C1 segment of cervical spinal cord (tissue), 14 donors: ENCODE data around the gene GTSE1.
A peak's percentile ranks its signal among the peaks of the same experiment; 100 is the strongest.

Experiments
- DNase-seq, 14 donors: peaks; one replicate each; lab custom pipeline; 2025; lab: John Stamatoyannopoulos, UW

GTSE1 gene

DNA sequence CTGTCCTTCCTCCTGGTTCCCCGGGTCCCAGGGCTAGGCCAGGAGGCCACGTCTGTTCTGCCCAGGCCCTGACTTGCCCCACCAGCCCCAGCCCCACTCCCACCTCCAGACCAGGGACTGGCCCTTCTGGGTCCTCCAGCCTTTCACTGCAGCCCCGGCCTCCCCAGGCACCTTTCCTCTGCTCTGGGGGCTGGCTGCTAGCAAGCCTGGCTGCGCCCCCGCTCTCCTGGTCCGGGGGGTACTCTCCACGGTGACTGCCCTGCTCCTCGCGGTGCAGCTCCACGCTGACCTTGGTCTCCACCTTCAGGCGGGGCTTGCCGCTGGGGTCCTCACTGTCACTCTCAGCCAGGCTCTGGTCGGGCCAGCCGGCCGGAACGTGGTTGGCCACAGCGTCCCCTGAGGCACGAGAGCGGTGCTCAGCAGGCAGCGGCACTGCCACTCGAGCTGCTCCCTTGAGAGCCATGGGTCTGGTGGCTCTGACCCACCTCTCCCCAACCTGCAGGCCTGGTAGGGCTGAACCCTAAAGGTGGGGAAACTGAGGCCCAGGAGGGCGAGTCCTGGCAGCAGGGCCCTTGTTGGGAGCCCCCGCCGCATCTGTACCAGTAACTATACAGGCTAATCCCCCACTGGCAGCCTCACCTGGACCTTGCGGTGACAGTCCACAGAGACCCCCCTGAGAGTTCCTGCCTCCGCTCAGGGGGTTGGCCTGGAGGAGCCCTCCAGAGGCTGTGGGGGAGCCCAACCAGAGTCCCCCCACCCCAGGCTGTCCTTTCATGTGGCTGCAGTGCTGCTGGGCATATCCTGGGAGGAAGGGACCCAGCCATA lies 67.9 kb downstream of the GTSE1 start:
- no peak for DNase-seq

DNA sequence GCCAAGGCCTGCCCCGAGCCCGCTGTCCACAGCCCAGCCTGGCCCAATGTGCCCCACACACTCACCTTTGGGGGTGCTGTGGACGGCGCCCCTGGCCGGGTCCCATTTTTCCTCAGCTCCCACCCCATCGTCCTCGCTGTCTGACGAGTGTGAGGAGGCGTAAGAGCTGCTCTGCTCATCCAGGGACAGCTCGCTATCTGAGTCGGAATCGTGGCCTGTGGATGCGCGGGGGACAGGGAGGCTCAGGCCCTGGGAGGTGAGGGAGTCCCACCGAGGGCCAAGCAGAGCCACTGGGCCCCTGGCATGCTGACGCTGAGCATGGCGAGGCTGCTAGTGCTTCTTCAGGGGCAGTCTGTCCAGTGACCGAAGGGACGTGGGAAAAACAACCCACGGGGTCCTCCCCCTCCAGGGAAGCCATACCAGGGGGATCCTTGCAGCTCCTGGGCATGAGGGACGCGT lies 68.5 kb downstream of the GTSE1 start:
- DNase-seq: no peak

DNA sequence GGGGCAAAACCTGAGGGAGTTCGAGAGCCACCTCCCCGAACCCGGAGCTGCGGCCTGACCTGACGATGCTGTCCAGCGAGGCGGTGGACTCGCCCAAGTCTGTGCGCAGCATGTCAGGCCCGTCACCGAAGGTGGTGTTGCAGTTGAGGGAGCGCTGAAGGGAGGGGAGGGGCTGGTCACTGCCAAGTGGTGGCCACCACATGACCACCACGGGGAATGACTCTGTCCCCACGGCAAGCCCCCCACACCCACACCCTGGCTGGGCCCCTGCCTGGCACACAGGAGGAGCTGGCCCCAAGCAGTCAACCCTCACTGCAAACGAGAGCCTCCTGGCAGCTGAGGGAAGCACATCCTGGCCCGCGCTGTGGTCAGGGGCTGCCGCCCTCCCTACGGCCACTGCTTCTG lies 69.7 kb downstream of the GTSE1 start:
- DNase-seq: no peak

DNA sequence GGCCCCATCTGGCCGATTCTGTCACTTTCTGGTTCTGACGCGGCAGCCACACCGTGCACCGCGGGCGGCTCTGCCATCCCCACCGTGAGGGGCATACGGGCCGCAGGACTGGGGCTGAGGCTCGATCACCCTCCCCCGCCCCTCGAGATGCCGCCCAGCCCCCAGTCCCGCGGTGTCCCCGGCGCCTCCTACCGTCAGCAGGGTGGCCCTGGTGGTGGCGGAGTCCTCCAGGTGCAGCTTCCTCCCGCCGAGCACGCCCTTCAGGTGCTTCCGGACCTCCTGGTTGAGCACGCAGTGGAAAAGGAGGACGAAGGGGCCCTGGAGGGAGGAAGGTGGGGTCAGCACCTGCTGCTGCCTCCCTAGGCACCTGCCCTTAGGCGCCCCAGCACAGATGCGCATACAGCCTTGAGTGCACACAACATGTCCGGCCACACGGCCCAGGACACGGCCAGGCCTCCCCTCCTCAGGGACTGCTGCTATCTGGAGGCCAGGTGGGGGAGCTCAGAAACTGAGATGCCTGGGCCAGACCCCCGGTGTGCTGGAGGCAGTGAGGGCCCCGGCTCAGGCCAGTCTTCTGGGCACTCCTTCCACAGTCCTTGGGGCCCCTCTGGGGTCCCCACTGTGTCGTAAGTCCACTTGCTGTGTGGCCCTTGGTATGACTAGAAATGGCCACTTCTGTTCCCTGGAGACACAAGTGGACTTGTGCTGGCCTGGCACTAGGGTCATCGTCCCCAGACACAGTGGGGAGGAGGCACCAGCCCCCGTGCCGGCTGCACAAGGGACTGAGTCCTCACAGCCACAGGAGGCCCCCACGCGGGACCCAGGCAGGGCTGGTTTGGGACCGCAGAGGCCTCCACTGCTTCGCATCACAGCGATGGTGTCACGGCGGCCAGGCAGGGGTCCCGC lies 70.4 kb downstream of the GTSE1 start:
- no peak for DNase-seq

DNA sequence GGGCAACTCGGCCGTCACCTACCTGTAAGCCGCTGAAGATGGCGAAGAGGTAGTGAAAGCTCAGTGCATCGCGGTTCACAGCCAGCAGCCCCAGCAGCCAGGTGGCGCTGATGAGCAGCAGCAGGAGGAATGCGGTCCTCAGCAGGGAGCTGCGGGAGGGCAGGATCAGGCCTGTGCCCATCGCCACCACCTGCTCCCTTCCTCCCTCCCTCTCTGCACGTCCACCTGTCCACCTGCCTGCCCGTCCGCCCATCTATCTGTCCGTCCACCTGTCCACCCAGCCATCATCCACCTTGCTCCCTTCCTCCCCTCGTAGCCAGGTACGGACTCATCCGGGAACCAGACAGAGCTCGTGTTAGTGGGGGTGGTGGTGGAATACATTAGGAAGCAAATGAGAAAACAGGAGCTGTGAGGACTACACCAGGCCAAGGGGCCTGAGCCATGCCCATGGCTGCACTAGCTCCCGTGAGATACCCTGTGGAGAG lies 71.1 kb downstream of the GTSE1 start:
- peak in 2 of 14 donors; percentile 2 to 3 for DNase-seq

DNA sequence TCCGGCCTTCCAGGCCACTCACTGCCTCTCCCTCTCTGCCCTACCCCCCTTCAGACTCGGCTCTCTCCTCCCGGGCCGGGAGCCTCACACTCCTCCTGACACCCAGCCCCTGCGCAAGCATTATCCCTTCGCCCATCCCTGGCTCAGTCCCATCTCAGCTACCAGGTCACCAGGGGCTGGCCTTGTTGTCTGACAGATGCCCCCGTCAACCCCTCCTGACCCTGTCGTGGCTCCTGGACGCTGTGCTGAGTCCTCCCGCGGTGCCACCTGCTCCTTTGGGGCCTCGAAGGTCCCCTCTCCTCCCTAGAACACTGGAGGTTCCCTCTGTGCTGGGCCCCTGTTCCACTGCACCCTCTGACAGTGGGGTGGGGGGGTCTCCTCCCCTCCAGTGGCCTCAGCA lies 71.8 kb downstream of the GTSE1 start:
- no peak for DNase-seq

DNA sequence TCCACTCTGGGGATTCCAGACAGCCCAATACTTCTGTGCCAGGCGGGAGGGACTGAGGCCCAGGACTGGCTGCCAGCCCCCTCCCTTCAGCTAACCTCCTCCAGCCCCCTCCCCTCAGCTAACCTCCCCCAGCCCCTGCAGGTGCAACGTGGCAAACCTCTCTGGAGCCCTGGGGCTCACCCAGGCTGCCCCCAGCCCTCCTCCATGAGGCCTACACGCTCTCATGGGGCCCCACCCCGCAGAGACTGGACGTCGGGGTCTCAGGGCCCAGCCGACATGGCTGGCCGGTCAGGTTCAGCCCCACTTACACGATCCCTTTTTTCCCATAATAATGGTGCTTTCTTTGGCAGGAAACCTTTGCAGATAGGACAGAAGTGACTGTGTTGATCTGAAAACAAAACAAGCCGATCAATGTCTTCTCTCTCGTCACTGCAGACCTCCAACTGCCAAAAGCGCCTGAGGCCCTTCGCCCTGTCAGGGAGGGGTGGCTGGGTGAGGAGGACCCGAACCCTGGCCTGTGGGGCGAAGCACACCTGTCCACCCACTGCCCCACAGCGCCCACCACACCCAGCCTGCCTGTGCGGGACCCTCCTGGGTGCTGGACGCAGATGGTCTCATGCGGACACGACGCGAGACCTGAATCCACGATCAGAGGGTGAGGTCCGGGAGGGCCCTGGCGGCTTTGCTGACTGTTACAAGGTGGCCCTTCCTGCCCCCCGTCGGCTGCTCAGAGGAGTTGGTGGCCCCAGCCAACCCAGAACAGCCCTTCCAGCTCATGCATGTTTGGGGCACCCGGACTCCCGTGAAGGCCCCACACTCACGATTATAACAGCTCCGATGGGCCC lies 72.4 kb downstream of the GTSE1 start:
- DNase-seq: no peak

DNA sequence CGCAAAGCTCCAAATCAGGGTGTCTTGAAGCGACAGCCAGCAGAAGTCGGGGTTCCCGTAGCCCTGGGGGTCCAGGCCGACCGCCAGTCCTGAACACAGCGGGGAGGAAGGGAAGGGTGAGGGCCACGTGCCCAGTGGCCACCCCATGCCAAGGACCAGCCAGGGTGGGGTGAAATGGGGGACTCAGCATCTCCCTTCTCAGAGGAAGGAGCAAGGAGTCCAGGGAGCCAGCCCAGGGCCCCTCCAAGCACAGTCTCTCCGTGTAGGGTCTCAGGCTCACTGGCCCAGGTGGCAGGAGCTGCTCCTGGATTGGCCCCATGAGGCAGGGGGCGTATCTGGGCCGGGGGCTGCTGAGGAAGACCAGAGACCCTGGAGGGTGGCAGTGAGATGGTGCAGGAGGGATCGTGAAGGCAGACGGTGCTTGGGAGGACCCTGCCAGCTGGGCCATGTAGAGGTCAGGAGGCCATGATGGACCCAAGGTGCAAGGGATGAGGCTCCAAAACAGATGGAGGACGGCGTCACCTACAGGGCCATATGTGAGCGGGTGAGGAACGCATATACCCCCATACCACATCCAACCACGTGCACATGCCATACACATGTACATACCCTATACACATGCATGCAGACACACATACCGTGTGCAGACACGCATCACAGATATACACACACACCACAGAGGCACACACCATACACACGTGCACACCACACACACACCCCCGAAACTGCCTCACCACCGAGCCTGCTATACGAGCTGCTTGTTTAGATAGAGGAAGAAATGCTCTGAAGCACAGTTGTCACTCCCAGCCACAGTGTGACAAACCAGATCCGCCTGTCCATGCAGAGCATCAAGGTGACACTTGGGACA lies 73.3 kb downstream of the GTSE1 start:
- no peak for DNase-seq

DNA sequence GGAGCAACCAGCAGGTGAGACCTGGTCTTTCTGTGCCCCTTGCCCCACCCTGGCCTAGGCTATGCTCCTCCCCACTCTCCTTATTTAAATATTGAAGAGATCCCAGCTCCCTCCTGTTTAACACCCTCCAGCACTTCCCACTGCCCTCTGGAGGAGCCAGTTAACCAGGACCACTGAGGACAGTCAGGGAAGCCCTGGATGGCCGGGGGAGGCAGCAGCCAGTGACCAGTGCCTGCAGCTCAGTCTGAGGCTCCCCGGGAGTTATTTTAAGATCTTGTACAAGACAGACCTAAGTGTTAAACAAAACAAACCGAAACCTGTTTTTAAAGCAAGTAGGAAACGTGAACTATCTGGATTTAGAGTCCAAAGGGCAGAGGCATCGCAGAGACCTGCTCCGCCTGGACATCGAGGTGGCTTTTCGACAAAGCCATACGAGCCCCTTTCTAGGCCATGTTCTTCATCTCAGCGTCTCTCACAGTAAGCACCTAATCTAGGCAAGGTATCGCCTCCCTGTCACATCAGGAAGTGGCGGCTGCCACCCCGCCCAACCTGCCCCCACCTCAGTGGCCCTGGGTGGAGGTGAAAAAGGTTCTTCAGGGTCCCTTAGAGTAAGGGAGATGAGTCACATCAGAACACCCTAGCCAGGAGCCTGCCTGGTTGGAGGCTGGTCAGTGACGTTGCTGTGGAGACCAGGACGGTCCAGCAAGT lies 74.1 kb downstream of the GTSE1 start:
- DNase-seq: no peak

DNA sequence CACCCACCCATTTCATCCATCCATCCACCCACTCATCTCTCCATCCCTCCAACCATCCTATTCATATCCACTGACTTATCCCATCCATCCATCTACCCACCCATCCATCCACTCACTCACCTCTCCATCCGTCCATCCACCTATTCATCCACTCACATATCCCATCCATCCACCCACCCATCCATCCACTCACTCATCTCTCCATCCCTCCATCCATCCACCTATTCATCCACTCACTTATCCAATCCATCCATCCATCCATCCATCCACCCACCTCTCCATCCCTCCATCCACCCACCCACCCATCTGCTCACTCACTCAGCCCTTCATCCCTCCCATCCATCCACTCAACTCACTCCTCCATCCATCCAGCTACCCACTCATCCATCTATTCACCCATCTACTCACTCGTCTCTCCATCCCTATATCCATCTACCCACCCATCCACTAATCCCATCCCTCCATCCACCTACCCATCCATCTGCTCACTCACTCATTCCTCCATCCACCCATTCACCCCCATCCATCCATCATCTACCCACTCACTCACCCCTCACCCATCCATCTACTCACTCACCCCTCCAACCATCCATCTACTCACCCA lies 75.1 kb downstream of the GTSE1 start:
- no peak for DNase-seq

DNA sequence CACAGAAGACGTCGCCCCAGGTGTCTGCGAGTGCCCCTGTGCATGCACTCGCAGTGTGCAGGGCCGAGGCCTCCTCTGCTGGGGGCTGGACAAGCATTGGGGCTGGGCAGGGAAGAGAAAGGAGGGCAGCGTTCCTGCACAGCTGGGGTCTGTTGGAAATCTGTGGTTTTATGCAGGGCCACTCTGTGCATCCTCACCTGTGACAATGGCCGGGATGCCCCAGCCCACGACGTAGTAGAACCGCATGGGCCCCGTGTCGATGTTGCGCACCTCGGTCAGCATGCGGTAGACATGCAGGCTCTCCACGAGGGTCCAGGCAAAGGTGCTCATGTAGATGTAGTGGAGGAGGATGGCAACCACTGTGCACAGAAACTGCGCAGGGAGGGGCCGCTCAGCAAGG lies 76.0 kb downstream of the GTSE1 start:
- DNase-seq: no peak

DNA sequence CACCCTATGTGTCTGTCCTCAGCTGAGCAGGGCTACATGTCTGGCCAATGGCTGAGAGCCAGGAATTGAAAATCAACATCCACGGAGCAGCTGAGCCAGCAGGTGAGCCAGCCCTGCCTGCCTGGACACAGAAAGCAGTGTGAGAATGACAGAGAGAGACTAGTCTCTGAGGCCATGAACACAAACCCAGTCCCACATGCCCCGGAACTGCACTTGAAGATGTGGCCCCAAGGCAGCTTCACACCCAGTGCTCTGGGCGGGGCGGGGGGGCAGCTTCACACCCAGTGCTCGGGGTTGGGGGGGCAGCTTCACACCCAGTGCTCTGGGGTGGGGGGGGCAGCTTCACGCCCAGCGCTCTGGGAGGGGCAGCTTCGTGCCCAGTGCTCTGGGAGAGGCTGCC lies 76.5 kb downstream of the GTSE1 start:
- no peak for DNase-seq

DNA sequence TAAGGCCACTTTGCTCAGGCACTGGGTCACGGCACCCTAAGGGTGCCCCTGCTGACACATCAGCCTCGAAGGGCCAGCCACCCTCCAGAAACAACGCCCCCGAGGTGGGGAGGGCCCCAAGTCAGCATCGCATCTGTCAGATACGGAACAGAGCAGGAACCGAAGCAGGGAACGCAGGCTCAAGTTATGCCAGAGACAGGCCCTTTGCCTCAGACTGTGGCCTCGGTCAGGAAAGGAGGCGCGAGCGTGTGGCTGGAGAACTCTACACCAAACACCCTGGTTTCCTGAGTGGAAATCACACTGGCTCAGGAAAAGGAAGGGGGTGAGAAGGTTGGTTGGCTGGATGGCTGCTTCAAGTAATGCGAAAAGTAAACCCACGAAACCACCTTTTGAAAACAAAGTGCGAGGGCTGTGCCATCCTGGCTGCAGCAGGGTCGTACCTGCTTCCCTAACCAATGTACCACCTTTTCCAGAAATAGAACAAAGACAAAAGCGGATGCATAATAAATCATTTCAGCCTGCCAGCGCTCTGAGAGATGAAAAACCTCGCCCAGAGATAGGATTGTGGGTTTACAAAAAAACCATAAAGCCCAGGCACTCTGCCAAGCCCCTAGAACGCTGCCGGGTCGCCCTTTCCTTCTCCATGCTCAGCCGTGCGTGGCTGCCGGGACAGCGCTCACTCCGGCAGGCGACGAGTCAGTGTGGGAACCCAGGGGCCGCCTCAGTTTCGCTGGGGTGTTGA lies 77.4 kb downstream of the GTSE1 start:
- DNase-seq: no peak

DNA sequence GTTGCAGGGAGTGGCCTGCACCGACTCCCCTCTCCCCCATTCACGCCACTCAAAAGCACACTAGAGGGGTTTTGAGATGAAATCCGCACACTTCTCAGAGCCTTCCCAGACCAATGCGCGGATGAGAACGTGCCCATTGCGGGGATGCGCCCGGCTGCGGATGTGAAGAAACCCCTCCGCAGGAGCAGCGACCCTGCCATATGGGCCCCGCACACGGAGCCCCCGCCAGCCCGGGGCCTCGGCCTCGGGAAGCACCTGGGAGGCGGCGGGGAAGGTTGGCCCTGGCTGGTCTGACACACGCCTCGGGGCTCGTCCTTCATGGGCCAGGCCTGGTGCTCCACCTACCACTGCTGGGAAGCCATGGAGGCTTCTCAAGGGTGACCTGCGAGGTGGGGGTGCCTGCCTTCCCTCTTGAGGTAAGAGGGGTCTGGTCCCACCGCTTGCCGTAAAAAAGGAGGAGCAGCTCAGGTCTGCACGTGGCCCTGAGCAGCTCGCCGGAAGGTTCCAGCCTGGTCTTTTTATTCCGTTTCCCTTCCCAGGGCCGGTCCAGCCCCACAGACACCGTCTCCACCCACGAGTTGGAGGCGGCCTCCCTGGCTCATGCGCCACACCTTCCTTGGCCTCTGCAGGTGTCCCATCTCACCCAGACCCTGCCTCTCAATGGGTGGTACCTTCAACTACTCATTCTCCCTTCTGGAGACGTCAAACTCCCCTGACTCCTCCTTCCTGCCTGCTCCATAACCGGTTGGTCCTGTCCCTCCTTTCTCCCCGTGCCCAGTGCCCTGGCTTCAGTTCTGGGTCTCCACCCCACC lies 78.2 kb downstream of the GTSE1 start:
- DNase-seq: no peak

DNA sequence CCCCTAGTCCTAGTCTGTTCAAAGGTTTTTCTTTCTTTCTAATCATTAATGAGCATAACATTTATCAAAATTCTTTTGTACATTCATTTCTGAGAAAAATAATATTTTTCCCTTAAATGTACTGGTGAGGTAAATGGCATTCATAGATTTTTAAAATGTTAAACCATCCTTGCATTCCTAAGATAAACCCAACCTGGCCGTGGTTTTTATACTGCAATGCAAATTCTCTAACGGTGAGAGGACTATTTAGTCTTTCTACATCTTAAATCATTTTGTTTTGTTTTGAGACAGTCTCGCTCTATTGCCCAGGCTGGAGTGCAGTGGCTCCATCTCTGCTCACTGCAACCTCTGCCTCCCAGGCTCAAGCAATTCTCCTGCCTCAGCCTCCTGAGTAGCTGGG lies 79.4 kb downstream of the GTSE1 start:
- DNase-seq: no peak

DNA sequence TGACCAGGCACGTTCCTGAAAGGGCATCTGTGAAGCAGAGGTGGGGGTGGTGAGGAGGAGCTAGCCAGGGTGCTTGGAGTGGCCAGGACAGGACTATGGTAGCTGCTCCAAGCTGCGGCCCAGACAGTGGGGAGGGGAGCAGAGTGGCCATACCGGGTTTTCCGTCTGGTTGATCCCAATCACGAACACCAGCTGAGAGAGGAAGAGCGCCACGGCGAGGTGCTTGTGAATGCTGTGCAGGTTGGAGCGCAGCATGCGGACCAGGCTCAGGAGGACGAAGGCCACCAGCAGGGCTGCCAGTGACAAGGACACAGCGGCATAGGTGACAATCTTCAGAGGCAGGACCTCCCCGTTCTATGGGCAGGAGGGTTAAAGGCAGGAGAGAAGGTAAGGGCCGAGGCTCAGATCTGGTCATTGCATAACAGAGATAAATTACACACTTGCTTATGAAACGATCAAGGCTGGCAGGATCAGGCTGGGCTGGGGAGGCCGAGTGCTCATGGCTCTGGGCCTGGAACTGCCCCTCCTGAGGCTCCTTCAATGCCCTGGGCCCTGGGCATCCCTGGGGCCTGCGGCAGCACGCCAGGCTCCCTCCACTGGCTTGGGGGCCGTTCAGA lies 80.3 kb downstream of the GTSE1 start:
- no peak for DNase-seq
